ENCODE results near the gene ZFAND4.

GRCh38 chr10:45592926-45593325 is 79.6 kb downstream of the ZFAND4 start:
- TF ChIP-seq CTCF (IDR thresholded peaks at IDR 0.05), result no peak
- no peak for TF ChIP-seq POLR2A (IDR thresholded peaks at IDR 0.05)
